Activated naive CD8-positive, alpha-beta T cell (primary cell): ENCODE measurements around the gene CDKAL1.
"Not testable (repeated sequence)": the region's sequence is repeated elsewhere in the genome, so short reads cannot be mapped to it uniquely, and the experiment has no call there.

Source experiments
- H3K27ac Mint-ChIP-seq: one replicate; pipeline ENCODE4 v1.8.0; 2021; ENCODE audit warnings: mixed read lengths
- H3K27me3 Mint-ChIP-seq: one replicate; pipeline ENCODE4 v1.8.0; 2021; ENCODE audit warnings: mixed read lengths
- H3K36me3 Mint-ChIP-seq: one replicate; pipeline ENCODE4 v1.8.0; 2021; ENCODE audit warnings: mixed read lengths
- H3K4me1 Mint-ChIP-seq: one replicate; pipeline ENCODE4 v1.8.0; 2021; ENCODE audit warnings: low read depth, mixed read lengths
- H3K4me3 Mint-ChIP-seq: one replicate; pipeline ENCODE4 v1.8.0; 2021; ENCODE audit warnings: mild to moderate bottlenecking, mixed read lengths
- H3K9me3 Mint-ChIP-seq: one replicate; pipeline ENCODE4 v1.8.0; 2021; ENCODE audit warnings: low read depth, mixed read lengths

The CDKAL1 gene

DNA sequence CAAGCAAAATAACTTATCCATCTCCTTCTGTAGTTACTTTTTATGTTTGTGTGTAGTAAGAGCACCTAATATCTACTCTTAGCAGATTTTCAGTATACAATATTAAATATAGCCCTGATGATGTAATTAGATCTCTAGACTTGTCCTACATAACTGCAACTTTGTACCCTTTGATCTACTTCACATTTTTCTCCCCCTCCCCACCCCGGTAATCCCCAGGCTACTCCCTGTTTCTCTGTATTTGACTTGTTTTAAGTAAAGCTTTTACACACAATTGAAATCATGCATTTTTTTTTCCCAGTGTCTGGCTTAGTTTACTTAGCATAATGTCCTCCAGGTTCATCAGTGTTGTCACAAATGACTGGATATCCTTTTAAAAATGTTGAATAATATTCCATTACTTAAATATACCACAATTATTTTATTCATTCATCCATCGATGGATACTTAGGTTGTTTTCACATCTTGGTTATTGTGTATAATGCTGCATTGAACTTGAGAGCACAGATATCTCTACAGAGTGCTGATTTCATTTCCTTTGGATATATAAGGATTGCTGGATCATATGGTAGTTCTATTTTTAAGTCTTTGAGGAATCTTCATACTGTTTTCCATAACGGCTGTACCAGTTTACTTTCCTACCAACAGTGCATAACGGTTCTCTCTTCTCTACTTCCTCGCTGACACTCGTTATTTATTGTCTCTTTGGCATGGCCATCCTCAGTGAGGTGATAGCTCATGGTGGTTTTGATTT lies 212.7 kb downstream of the CDKAL1 start:
- H3K27ac Mint-ChIP-seq, result no peak overlapping the region
- no peak overlapping the region for H3K4me3 Mint-ChIP-seq
- peaks cover 10% of the 10 kb centered on the region for H3K36me3 Mint-ChIP-seq
- H3K4me1 Mint-ChIP-seq, result peaks cover 12% of the 10 kb centered on the region
- no peaks in the 10 kb centered on the region for H3K9me3 Mint-ChIP-seq
- H3K27me3 Mint-ChIP-seq, result no peaks in the 10 kb centered on the region

DNA sequence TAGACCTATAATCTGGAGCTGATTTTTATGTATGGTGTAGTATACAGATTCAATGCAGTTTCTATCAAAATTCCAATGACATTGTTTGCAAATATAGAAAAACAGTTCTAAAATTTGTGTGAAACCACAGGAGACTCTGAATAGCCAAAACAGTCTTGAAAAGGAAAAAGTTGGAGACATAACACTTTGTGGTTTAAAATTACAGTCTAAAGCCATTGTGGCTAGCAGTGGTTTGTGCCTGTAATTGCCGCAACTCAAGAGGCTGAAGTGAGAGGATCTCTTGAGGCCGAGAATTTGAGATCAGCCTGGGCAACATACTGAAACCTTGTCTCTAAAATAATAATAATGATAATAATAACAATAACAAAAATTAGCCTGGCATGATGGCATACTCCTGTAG lies 213.7 kb downstream of the CDKAL1 start:
- H3K27me3 Mint-ChIP-seq, result no peaks in the 10 kb centered on the region

DNA sequence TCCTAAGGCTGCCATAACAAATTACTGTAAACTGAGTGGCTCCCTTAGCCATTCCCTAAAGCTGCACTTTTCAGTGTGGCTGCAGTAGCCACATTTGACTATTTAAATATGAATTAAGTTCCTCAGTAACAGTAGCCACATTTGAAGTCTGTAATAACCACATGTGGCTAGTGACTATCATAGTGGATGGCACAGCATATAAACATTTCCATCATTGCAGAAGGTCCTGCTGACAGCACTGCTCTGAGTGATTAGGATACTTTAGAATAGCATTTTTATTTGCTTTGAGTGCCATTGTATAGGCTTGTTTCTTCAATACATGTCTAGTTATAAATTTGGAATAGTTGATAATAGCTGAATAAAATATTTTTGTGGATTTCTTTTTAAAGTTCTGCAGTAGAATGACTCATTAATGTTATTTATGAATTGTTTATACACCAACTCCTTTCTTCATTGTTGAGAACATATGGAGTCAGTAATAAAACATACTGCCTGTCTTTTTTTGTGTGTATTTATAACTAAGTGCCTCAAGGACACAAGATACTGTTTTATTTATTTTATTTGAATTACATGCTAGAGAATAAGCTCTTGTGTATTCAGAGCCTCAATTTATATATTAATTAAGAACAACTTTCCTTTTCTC lies 217.2 kb downstream of the CDKAL1 start:
- Mint-ChIP-seq H3K36me3 (peaks cover 27% of the 10 kb centered on the region), H3K4me1 (peaks cover 14% of the 10 kb centered on the region), H3K27me3 (no peaks in the 10 kb centered on the region), H3K27ac (no peak overlapping the region), H3K9me3 (peaks cover 7% of the 10 kb centered on the region), H3K4me3 (no peak overlapping the region)

More for the DNA sequence above, 213.7 kb downstream of the CDKAL1 start:
- Mint-ChIP-seq H3K9me3 (no peaks in the 10 kb centered on the region), H3K27ac (no peak overlapping the region), H3K4me1 (peaks cover 12% of the 10 kb centered on the region), H3K4me3 (no peak overlapping the region), H3K36me3 (peaks cover 11% of the 10 kb centered on the region)

DNA sequence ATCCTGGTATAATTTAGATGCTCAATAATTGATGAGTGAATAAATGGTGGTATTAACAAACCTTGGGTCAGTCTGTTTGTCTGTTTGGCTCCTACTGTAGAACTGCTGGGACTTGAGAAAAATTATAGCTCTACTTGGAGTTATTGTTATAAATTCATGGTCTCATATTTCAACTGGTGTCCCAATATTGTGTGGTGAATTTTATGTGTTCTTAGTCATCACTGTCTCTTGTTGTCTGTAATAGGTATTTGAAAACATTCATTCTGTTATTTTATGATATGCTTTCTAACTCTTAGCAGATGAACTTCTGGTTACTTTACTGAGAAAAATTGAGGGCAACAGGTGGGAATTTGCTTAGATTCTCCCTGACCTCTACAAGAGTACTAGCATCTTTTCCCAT lies 221.4 kb downstream of the CDKAL1 start:
- Mint-ChIP-seq H3K27me3 (no peaks in the 10 kb centered on the region), H3K36me3 (peaks cover 30% of the 10 kb centered on the region), H3K9me3 (peaks cover 7% of the 10 kb centered on the region), H3K4me3 (no peak overlapping the region), H3K4me1 (peaks cover 11% of the 10 kb centered on the region), H3K27ac (no peak overlapping the region)

DNA sequence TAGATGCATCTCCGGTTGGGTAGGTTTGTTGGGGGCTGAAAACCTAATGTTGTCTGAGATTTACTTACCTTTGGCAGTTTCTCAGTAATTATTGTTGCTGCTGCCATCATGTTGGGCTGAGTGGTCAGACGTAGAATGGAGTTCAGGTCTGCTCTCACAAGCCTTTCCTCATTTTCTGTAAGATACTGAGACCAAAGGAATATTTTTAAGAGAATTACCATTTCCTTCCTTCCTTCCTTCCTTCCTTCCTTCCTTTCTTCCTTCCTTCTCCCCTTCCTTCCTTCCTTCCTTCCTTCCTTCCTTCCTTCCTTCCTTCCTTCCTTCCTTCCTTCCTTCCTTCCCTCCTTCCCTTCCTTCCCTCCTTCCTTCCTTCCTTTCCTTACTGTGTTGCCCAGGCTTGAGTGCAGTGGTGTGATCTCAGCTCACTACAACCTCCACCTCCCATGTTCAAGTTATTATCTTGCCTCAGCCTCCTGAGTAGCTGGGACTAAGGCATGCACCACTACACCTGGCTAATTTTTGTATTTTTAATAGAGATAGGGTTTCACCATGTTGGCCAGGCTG lies 222.4 kb downstream of the CDKAL1 start:
- not testable (repeated sequence) for H3K9me3 Mint-ChIP-seq, H3K4me1 Mint-ChIP-seq, H3K27ac Mint-ChIP-seq, H3K4me3 Mint-ChIP-seq, H3K27me3 Mint-ChIP-seq
- peaks cover 30% of the 10 kb centered on the region for H3K36me3 Mint-ChIP-seq

DNA sequence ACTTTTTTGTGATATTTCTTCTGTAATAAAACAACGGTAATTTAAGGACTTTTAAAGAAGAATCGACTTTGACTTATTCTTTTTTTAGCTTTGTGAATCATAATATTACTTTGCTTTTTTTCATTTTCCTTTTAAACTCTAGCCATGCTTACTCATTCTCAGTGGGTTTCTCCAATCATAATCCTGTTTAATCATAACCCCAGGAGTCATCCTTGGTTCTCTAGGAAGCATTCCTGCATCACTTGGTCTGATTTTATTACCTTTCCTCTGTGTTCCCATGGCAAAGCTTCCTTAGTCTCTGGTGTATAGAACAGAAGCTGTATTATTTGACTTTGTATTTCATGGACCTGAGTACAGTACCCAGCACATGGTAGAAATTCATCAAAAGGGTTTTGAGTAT lies 223.5 kb downstream of the CDKAL1 start:
- H3K27ac Mint-ChIP-seq, result no peak overlapping the region

DNA sequence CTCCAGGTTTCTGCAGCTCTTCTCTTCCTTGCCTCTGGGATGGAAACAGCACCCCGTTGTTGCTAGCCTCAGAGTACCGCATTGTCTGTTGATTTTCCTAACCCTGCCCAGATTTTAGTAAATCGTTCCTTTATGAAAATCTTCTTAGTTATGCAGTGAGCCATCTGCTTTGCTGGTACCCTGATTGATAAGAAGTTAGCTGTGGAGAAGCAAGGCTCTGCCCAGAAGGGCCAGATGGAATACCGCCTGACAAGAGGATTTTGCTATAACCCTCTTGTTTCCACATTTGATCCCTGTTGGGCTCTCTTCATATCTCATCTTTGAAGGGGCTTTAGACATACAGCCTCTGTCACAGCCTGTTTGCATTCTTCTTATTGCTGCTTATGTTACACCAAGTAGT lies 229.0 kb downstream of the CDKAL1 start:
- Mint-ChIP-seq H3K27ac (no peak overlapping the region), H3K27me3 (no peaks in the 10 kb centered on the region), H3K4me1 (no peaks in the 10 kb centered on the region), H3K4me3 (no peak overlapping the region), H3K9me3 (no peaks in the 10 kb centered on the region), H3K36me3 (peaks cover 22% of the 10 kb centered on the region)

More for the DNA sequence above, 223.5 kb downstream of the CDKAL1 start:
- Mint-ChIP-seq H3K4me3 (no peak overlapping the region), H3K27me3 (no peaks in the 10 kb centered on the region), H3K4me1 (peaks cover 8% of the 10 kb centered on the region), H3K9me3 (peaks cover 7% of the 10 kb centered on the region), H3K36me3 (peaks cover 27% of the 10 kb centered on the region)

DNA sequence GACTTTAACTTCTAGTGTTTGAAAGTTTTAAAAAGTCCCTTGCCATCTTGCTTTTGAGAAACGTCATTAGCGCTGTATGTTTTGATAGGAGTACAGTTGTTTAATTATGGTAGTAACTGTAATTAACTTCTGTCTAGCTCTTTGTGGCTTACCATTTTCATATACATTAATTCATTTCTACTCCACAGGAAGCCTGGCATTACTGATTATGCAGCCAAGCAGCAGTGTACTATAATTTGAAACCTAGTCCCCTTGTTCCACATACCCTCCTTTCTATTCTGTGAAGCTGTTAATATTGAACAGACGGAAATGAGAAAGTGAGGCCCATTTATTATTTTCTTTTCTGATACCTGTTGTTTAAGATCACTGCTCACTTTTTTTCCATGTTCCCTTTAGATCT lies 235.4 kb downstream of the CDKAL1 start:
- H3K9me3 Mint-ChIP-seq, result no peaks in the 10 kb centered on the region
- H3K4me3 Mint-ChIP-seq, result no peak overlapping the region
- H3K27me3 Mint-ChIP-seq, result no peaks in the 10 kb centered on the region
- H3K27ac Mint-ChIP-seq, result no peak overlapping the region
- H3K36me3 Mint-ChIP-seq, result peaks cover 28% of the 10 kb centered on the region
- H3K4me1 Mint-ChIP-seq, result peaks cover 2% of the 10 kb centered on the region

DNA sequence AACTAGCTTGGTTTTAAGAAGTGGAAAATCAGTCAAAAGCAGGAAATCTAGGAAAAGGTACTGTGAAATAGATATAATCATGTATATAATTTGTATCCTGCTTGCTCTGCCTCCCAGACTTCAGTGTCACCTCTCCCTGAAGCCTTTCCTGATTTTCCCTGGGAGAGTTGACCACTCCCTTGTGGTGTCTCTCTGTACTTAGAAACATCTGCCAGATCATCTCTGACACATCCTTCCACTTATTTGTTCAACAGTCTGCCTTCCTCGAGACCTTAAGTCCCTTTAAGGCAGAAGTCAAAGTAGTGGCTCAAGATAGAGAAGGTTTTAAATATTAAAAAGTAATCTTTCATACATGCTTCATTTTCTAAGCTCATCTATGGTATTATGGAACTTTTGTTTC lies 236.5 kb downstream of the CDKAL1 start:
- H3K4me1 Mint-ChIP-seq, result peaks cover 2% of the 10 kb centered on the region
- no peak overlapping the region for H3K27ac Mint-ChIP-seq
- H3K36me3 Mint-ChIP-seq, result peaks cover 25% of the 10 kb centered on the region
- H3K9me3 Mint-ChIP-seq, result no peaks in the 10 kb centered on the region
- no peak overlapping the region for H3K4me3 Mint-ChIP-seq
- no peaks in the 10 kb centered on the region for H3K27me3 Mint-ChIP-seq

DNA sequence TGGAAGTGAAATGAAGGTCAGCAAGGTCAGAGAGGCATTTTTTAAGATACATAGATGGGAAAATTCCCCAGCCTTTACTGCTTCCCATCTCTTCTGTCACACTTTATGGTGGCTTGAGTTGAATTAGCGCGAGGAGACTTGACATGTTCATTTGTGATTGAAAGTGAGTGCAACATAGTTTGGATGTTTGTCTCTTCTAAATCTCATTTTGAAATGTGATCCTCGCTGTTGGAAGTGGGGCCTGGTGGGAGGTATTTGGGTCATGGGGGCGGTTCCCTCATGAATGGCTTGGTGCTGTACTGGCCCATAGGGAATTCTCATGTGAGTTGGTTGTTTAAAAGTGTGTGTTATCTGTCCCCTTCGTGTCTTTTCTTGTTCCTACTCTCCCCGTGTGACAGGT lies 237.2 kb downstream of the CDKAL1 start:
- H3K9me3 Mint-ChIP-seq, result no peaks in the 10 kb centered on the region
- H3K36me3 Mint-ChIP-seq, result peaks cover 26% of the 10 kb centered on the region
- H3K27me3 Mint-ChIP-seq, result no peaks in the 10 kb centered on the region
- H3K4me1 Mint-ChIP-seq, result peaks cover 2% of the 10 kb centered on the region
- H3K27ac Mint-ChIP-seq, result no peak overlapping the region
- no peak overlapping the region for H3K4me3 Mint-ChIP-seq

DNA sequence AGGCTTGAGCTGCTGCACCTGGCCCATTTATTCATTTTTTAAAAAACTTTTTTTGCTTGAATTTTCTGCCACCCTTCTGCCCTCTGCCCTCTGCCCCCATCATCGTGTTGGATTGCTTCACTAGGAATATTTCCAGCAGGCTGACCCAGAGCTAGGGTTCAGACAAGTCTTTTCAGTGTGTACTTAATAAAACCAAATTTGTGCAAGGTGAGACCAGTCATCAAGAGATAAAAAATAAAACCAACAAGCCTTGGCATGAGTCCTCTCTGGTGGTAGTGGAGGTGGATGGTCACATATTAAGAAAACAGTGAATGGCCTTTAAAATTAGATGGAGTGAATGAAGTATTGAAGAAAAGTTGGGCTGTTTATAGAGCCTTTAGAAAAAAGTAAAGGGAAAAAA lies 239.6 kb downstream of the CDKAL1 start:
- Mint-ChIP-seq H3K4me1 (no peaks in the 10 kb centered on the region), H3K4me3 (no peak overlapping the region), H3K9me3 (no peaks in the 10 kb centered on the region), H3K36me3 (peaks cover 22% of the 10 kb centered on the region), H3K27me3 (no peaks in the 10 kb centered on the region), H3K27ac (no peak overlapping the region)

DNA sequence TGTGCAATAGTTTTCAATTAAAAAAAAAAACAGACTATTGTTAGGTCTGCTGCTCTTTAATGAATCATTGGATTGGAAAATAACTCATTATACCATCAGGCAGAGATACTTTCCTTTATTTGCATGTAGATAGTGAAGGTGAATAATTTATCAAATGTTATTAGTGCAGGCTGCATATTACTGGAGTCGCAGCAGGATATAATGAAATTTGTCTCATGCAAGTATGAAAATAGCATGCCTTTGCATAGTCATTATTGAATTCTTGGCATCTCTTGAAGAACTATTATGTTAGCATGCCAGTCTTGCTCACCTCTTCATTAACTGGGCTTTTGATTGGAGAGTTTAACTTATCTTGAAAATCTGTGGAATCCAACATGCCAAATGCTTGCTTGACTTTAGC lies 241.7 kb downstream of the CDKAL1 start:
- Mint-ChIP-seq H3K4me3 (no peak overlapping the region), H3K9me3 (no peaks in the 10 kb centered on the region), H3K4me1 (no peaks in the 10 kb centered on the region), H3K27ac (peak overlapping the region; percentile 2), H3K27me3 (no peaks in the 10 kb centered on the region), H3K36me3 (peaks cover 18% of the 10 kb centered on the region)

DNA sequence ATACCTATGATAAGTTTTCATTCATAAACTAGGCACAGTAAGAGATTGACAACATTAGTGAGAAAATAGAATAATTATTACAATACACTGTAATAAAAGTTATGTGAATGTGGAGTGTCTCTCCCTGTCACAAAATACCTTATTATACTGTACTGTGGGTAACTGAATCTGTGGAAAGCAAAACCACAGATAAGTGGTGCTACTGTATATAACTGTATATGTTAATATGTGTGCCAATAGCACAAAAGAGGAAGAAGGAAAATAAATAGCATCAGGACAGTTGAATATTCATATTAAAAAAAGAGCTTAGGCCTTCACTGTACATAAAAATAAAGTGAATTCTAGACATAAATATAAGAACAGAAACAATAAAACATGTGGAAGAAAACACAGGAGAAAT lies 243.5 kb downstream of the CDKAL1 start:
- Mint-ChIP-seq H3K4me1 (no peaks in the 10 kb centered on the region), H3K27ac (no peak overlapping the region), H3K4me3 (no peak overlapping the region), H3K27me3 (no peaks in the 10 kb centered on the region), H3K9me3 (no peaks in the 10 kb centered on the region), H3K36me3 (peaks cover 27% of the 10 kb centered on the region)

DNA sequence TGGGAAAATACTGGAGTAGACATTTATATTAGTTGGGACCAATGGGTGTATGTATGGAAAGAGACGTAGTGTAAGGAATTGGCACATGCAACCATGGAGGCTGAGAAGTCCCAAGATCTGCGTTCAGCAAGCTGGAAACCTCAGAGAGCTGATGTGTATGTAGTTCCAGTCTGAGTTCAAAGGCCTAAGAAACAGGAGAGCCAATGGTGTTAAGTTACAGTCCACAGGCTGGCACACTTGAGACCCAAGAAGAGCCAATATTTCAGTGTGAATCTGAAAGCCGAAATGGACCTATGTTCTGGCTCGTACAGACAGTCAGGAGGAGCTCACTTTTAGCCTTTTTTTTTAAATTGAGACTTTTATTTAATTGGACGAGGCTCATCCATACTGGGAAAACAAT lies 244.2 kb downstream of the CDKAL1 start:
- Mint-ChIP-seq H3K36me3 (peaks cover 31% of the 10 kb centered on the region), H3K27me3 (no peaks in the 10 kb centered on the region)

DNA sequence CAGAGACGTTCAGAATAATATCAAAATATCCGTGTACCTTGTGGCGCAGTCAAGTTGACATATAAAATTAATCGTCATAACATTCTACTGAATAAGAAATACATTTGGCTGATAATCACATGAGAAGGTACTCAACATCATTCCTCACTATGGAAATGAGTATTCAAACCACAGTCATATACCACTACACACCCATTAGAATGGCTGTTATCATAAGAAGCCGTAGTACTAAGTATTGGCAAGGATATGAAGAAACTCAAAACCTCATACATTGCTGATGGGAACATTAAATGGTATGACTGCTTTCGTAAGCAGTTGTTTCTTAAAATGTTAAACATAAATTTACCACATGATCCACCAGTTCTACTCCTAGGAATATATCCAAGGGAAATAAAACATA lies 244.7 kb downstream of the CDKAL1 start:
- H3K9me3 Mint-ChIP-seq, result no peaks in the 10 kb centered on the region
- H3K4me1 Mint-ChIP-seq, result no peaks in the 10 kb centered on the region
- peaks cover 34% of the 10 kb centered on the region for H3K36me3 Mint-ChIP-seq
- H3K27me3 Mint-ChIP-seq, result no peaks in the 10 kb centered on the region
- H3K27ac Mint-ChIP-seq, result no peak overlapping the region
- H3K4me3 Mint-ChIP-seq, result no peak overlapping the region

More for the DNA sequence above, 244.2 kb downstream of the CDKAL1 start:
- H3K4me1 Mint-ChIP-seq, result no peaks in the 10 kb centered on the region
- H3K4me3 Mint-ChIP-seq, result no peak overlapping the region
- no peaks in the 10 kb centered on the region for H3K9me3 Mint-ChIP-seq
- no peak overlapping the region for H3K27ac Mint-ChIP-seq
